ENCODE measurements around the gene MAP4K3. TPM values are rescaled to one million over a fixed set of nuclear protein-coding genes. Genes with fewer than 3 reads are reported as not detected.

The MAP4K3 gene
- total RNA-seq, 4 donors from 2014 or later = 23.0 to 52.1 (median 31.8) TPM

GRCh38 chr2:39475006-39475405, 37.9 kb upstream of the MAP4K3 start:
- no peak overlapping the region for H3K27ac ChIP-seq
- H3K4me1 ChIP-seq = peaks cover under 1 to 3% of the 10 kb centered on the region in 2 donors
- no peaks in the 10 kb centered on the region for H3K9me3 ChIP-seq
- H3K4me3 ChIP-seq = no peak overlapping the region
- intact Hi-C loops (cut with DNase I; ENCODE audit: low total_unique reads) = no loop called here
- DNase-seq = no peak
- peaks cover 0 to 7% of the 10 kb centered on the region in 2 donors for H3K36me3 ChIP-seq
- in situ Hi-C loops (cut with MboI; ENCODE audit: low sequenced_read_pairs in 4 of 4) = no loop called here
- TF ChIP-seq POLR2A (IDR thresholded peaks at IDR 0.05) (no peak), CTCF (IDR thresholded peaks at IDR 0.05 in 4 of 5, conservative IDR thresholded peaks at IDR 0.05 in 1 of 5) (no peak)
- no peaks in the 10 kb centered on the region for H3K27me3 ChIP-seq
- ATAC-seq = no peak

GRCh38 chr2:39470580-39470979, 33.5 kb upstream of the MAP4K3 start:
- no peak for TF ChIP-seq CTCF (IDR thresholded peaks at IDR 0.05 in 4 of 5, conservative IDR thresholded peaks at IDR 0.05 in 1 of 5)
- no peak for TF ChIP-seq POLR2A (IDR thresholded peaks at IDR 0.05)
- Histone ChIP-seq H3K4me3 (no peak overlapping the region), H3K27me3 (no peaks in the 10 kb centered on the region), H3K36me3 (peaks cover 0 to 7% of the 10 kb centered on the region in 2 donors), H3K27ac (no peak overlapping the region), H3K9me3 (no peaks in the 10 kb centered on the region), H3K4me1 (peaks cover 18 to 24% of the 10 kb centered on the region in 2 donors)
- ATAC-seq (no peak), DNase-seq (no peak)
- intact Hi-C loops (cut with DNase I; ENCODE audit: low total_unique reads) = no loop called here
- in situ Hi-C loops (cut with MboI; ENCODE audit: low sequenced_read_pairs in 4 of 4) = no loop called here

GRCh38 chr2:39469807-39470206, 32.7 kb upstream of the MAP4K3 start:
- H3K27me3 ChIP-seq = no peaks in the 10 kb centered on the region
- H3K9me3 ChIP-seq = no peaks in the 10 kb centered on the region
- H3K27ac ChIP-seq = peak overlapping the region; percentile 26 to 53 (median 46)
- H3K4me3 ChIP-seq = no peak overlapping the region
- TF ChIP-seq CTCF (IDR thresholded peaks at IDR 0.05 in 4 of 5, conservative IDR thresholded peaks at IDR 0.05 in 1 of 5) (no peak), POLR2A (IDR thresholded peaks at IDR 0.05) (no peak)
- intact Hi-C loops (cut with DNase I; ENCODE audit: low total_unique reads) (no loop called here), in situ Hi-C loops (cut with MboI; ENCODE audit: low sequenced_read_pairs in 4 of 4) (no loop called here)
- ATAC-seq (peak in 1 of 2 donors; percentile 53), DNase-seq (no peak)
- peaks cover 18 to 24% of the 10 kb centered on the region in 2 donors for H3K4me1 ChIP-seq
- H3K36me3 ChIP-seq = peaks cover 0 to 4% of the 10 kb centered on the region in 2 donors

GRCh38 chr2:39468579-39469451, 31.7 kb upstream of the MAP4K3 start:
- no peak overlapping the region for H3K4me3 ChIP-seq
- no peaks in the 10 kb centered on the region for H3K36me3 ChIP-seq
- in situ Hi-C loops (cut with MboI; ENCODE audit: low sequenced_read_pairs in 4 of 4) = no loop called here
- no peaks in the 10 kb centered on the region for H3K9me3 ChIP-seq
- peak overlapping the region; percentile 26 to 53 (median 46) for H3K27ac ChIP-seq
- DNase-seq = no peak
- TF ChIP-seq POLR2A (IDR thresholded peaks at IDR 0.05) (no peak), CTCF (IDR thresholded peaks at IDR 0.05 in 4 of 5, conservative IDR thresholded peaks at IDR 0.05 in 1 of 5) (no peak)
- intact Hi-C loops (cut with DNase I; ENCODE audit: low total_unique reads) = no loop called here
- H3K4me1 ChIP-seq = peaks cover 18 to 24% of the 10 kb centered on the region in 2 donors
- H3K27me3 ChIP-seq = no peaks in the 10 kb centered on the region
- peak; percentile 30 to 45 for ATAC-seq
